ENCODE data around the gene SLC6A11.

GRCh38 chr3:10780243-10780642 lies 35.8 kb upstream of the SLC6A11 start:
- TF ChIP-seq CTCF (IDR thresholded peaks at IDR 0.05 in 4 of 5, conservative IDR thresholded peaks at IDR 0.05 in 1 of 5): no peak
- TF ChIP-seq POLR2A (IDR thresholded peaks at IDR 0.05): no peak

All from gastrocnemius medialis (tissue), 4 donors.